ENCODE measurements around the gene TAGAP.
A peak's percentile ranks its signal among the peaks of the same experiment; 100 is the strongest.

- TF ChIP-seq POLR2A (IDR thresholded peaks at IDR 0.05) (peak in 1 of 4 donors; percentile 53), POLR2AphosphoS5 (IDR thresholded peaks at IDR 0.05) (no peak)
Observed at GRCh38 chr6:159061805-159062563, 17.2 kb upstream of the TAGAP start.
